ENCODE measurements around the gene BSG.

GRCh38 chr19:558770-559439, 13.5 kb upstream of the BSG start:
- TF ChIP-seq CTCF (IDR thresholded peaks at IDR 0.05; ENCODE audit: low read depth, low read length, poor library complexity, severe bottlenecking) (no peak), EZH2phosphoT487 (IDR thresholded peaks at IDR 0.05; ENCODE audit: borderline replicate concordance, low read length) (no peak)
